Retina (tissue), 1 donor: ENCODE results near the gene MPPED1.

Source experiments
- DNase-seq: peaks from one replicate; pipeline ENCODE4 v3.0.0-alpha.2; 2016

MPPED1 gene

DNA sequence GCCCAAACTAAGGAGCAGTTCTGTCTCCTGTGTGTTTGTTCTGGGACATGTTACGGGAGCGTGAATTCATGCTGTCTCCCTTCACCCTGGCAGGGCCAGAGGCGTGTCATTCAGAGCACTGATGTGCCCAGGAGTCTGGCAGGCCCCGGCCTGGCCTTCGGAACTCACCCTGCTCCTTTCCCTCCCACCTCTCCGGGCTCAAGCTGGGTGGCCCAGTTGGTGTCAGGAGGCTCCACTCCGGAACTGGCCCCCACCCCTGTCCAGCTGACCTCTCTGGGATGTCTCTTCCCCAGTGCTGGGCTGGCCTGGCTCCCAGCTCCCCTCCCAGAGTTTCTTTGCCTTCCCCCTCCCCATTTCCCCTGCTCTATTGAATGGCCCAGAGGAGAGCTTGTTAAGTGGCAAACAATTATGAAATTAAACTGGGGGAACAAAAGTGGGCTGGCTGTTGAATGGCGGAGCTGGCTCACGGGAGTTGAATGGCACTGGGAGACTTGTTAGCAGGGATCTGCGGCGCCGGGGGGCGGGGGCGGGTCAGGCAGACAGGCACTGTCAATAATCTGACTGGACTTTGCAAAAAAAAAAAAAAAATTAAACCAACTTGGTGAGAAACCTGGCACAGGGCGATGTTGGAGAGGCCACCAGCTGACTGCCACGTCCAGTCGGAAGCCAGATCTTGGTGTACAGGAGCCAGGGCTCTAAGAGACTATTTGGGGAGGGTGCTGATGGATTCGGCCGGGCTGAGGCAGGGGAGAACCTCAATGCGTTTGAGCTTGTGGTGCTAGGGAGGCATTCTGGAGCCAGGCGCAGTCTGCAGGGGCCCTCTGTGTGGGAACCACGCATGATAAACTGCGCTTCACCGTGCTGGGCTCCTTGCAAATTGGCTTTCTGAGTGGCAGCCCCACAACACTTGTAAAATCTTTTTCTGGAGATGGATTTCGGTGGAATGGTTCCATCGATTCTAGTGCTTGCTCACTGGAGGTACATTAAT, 1.3 kb downstream of the MPPED1 start:
- peak; percentile 80 for DNase-seq

- no peak for DNase-seq
Observed at GRCh38 chr22:43413826-43414225, 2.0 kb downstream of the MPPED1 start.

GRCh38 chr22:43415681-43416080, 3.9 kb downstream of the MPPED1 start:
- DNase-seq, result no peak

DNA sequence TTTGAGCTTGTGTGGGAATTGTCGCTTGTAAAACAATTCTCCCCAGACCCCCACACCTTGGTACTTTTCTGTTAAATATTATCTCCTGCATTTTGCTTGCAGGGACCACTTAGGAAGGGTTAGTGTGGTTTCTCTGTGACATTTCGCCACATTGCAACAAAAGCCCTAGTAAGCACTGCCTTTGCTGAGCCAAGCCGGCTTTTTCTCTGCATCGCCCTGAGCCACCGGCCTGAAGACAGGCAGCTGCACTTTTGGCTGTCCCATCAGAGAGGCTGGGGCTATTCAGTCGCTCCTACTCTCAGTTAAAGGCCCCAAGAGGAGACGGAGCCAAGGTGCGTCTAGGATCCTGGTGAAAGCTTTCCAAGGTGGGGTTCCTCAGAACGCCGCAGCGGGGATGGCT, 5.7 kb downstream of the MPPED1 start:
- no peak for DNase-seq

DNA sequence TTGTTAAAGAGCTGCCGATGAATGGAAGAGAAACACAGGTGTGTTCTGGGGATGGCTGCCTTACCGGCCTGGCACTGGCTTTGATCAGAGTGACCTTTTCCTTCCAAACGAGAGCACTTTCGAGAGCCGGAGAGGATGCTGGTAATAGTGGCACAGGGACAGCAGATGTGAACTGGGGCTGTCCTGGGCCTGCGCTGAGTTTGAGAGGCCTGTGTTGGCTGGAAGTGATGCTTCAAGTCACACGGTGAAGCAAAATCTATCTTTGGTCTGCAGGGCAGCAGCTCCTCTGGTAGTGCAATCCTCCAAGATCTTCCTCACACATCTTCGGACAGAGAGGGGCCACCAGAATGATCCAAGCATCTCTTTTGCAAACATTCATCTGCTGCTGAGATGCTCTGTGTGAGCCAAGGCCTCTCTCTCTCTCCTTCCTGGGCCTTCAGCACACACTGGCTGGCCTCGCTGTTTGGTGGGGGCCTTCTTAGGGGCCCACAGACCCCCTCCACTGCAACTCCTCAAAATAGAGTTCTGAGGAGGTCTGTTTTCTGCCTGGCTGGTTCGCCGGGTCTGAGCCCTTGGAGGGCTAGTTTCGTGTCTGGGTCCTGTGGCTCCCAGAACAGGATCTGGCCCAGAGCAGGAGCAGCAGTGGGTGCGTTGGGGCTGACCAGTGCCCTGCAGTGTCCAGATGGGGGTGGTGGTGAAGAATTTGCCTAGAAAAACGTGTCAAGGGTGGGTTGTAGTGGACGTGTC, 6.4 kb downstream of the MPPED1 start:
- no peak for DNase-seq

DNA sequence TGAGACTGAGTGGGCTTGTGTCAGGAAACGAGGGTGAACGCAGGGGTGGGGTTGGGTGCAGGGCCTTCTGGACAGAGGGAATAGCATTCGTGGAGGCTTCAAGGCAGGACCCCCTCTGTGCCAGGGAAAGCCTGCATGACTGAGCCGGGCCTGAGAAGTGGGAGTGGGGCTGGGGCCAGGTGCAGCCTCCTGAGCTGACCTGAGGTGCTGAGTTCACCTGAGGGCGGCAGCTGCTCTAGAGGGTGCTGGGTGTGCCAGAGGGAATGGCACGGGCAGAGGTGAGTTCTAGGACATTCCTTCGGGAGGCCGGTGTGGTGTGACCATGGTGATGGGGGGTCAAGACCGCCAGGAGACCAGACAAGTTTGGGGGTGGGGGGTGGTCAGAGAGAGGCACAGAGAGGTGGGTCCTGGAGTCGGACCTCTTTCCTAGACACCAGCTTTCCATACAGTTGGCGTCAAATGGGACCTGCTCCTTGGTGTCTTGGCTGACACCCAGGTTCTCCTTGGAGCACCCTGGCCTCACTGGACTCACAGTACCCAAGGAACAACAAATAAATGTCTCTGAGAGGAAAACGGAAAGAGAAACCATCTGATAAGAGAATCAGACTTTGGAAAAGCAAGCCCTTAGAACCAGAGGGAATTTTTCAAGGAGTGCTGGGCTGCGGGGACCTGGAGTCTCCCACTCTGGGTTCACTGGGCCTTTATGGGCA, 7.7 kb downstream of the MPPED1 start:
- DNase-seq, result no peak

DNA sequence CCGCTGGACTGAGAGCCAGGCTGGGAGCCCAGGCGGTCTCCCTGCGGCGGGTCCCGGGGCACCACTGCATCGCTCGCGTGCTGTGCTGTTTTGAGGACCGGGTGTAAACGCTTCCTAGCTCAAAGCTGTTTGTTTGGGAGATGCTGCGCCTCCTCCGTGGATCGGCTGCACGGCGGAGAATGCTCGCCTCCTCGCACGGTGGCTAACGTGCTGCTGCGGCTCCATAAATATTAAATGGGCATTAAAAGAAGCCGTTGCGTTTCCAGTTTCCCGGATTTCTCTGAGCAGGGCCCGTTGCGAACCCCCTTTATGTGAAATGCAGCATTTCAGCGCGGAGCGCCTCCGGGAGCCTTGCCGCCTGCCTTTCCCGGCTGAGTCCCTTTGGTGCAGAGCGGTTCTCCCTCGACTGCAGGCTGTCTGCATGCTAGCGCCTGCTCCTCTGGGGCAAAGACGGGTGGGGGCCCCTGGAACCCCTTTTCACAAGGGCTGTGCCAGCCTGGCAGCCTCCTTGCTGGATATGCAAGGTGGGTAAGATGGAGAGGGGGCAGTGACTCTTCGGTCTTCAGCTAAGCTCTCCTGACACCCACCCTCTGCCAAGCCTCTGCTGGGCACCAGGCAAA, 9.3 kb downstream of the MPPED1 start:
- no peak for DNase-seq

GRCh38 chr22:43421914-43422615, 10.3 kb downstream of the MPPED1 start:
- no peak for DNase-seq

- no peak for DNase-seq
Observed at GRCh38 chr22:43423046-43423445, 11.2 kb downstream of the MPPED1 start.

- DNase-seq, result no peak
Observed at GRCh38 chr22:43424201-43424600, 12.4 kb downstream of the MPPED1 start.

- no peak for DNase-seq
Observed at GRCh38 chr22:43424666-43425630, 13.1 kb downstream of the MPPED1 start.

GRCh38 chr22:43425976-43426785, 14.4 kb downstream of the MPPED1 start:
- DNase-seq, result no peak

GRCh38 chr22:43426816-43427215, 15.0 kb downstream of the MPPED1 start:
- DNase-seq, result no peak

GRCh38 chr22:43427296-43428004, 15.6 kb downstream of the MPPED1 start:
- DNase-seq, result no peak

GRCh38 chr22:43428005-43428485, 16.2 kb downstream of the MPPED1 start:
- DNase-seq, result no peak

DNA sequence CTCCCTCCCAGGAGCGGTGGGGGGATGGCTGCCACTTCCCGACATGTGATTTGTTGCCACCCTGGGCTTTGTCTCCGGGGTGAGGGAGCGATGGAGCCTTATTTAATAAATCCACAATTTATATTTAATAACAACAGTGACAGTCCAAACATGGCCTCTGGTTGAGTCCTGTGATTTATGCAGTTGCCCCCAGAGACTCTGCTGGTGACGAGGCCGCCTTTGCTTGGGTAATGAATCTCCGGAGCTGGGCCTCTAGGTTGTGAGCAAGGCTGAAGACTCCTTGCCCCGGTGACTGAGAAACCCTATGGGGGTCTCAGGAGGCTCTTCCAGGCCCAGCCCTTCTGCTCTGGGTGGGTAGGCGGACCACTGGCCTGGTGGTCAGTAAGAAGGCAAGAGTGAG, 16.7 kb downstream of the MPPED1 start:
- DNase-seq, result no peak

DNA sequence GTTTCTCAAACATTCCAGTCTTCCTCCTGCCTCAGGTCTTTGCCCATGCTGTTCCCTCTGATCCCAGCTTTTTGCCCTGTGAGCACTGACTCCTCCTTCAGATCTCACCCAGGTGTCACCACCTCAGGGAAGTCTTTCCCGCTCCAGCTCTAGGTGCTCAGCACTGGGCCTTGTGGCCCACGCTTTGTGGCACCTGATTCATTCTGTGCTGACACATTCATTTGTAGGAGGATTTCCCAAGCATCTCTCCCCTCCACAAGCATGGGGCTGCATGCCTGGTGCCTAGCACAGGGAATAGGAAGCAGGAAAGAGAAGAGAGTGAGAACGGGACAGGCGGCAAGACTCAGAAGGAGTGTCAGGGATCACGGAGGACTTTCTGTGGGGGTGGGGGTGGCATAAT, 17.6 kb downstream of the MPPED1 start:
- DNase-seq, result no peak

DNA sequence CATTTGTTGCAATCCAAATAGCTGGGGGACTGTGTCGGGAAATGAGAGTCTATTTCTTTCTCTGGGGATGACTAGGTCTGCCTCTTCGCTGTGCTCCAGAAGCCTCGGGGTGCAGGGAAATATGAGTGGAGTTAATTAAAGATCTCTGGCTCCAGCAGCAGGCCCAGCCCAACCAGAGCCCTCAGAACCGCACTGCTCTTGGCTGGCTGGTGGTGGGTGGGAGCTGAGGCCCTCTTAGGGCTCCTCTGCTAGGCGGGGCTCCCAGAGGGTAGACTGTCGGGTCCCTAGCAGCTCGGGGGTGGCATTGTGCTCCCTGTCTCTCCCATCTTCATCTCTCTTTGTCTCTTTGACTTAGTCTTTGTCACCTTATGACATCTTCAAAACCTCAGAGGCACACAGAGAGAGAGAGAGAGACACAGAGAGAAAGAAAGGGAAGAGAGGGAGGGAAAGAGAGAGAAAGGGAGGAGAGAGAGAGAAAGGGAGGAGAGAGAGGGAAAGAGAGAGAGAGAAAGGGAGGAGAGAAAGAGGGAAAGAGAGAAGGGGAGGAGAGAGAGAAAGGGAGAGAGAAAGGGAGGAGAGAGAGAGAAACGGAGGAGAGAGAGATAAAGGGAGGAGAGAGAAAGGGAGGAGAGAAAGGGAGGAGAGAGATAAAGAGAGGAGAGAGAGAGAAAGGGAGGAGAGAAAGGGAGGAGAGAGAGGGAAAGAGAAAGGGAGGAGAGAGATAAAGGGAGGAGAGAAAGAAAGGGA, 20.2 kb downstream of the MPPED1 start:
- no peak for DNase-seq
